BLaER1 (cell line): ENCODE measurements around the gene TXNRD3.

ENCODE experiments used
- H3K27ac ChIP-seq: shearing (Covaris generic); formaldehyde crosslinking; 2 replicates; pipeline ENCODE4 v1.8.1; 2022
- H3K27me3 ChIP-seq: shearing (Covaris generic); formaldehyde crosslinking; 2 replicates; pipeline ENCODE4 v1.8.1; 2022
- H3K36me3 ChIP-seq: shearing (Covaris generic); formaldehyde crosslinking; 2 replicates; pipeline ENCODE4 v1.8.1; 2022
- H3K4me1 ChIP-seq: shearing (Covaris generic); formaldehyde crosslinking; 2 replicates; pipeline ENCODE4 v1.8.1; 2022
- H3K4me2 ChIP-seq: shearing (Covaris generic); formaldehyde crosslinking; 2 replicates; pipeline ENCODE4 v1.8.1; 2022
- H3K4me3 ChIP-seq: shearing (Covaris generic); formaldehyde crosslinking; 2 replicates; pipeline ENCODE4 v1.8.1; 2022
- H3K9ac ChIP-seq: shearing (Covaris generic); formaldehyde crosslinking; 2 replicates; pipeline ENCODE4 v1.8.1; 2022
- H3K9me3 ChIP-seq: shearing (Covaris generic); formaldehyde crosslinking; 2 replicates; pipeline ENCODE4 v1.8.1; 2022
- H4K20me1 ChIP-seq: shearing (Covaris generic); formaldehyde crosslinking; 2 replicates; pipeline ENCODE4 v1.8.1; 2022
- Cebpa-rat ChIP-seq: shearing (Covaris generic); IDR thresholded peaks from 2 replicates; pipeline ENCODE4 v1.8.1; 2022

The TXNRD3 gene

DNA sequence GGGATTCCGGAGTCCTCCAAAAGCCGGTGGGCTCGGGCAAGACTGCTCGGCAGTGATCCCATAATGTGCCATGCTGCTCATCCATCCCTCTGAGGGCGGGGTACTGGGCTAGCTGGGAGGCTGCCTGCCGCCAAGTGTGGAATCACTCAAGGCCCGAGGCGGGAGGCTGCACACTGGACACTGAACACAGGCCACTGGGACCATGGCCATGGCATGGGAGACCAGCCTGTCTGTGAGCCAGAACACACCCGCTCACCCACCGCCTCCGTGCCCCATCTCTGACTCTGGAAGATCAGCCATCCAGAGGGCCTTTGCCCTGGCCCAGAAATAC lies 97.5 kb downstream of the TXNRD3 start:
- no peak overlapping the region for H3K4me3 ChIP-seq
- H3K9me3 ChIP-seq = 0 out of 2 replicates have a peak, but pooled peaks cover 4% of the 10 kb centered on the region
- no peaks in the 10 kb centered on the region for H3K27me3 ChIP-seq
- no peaks in the 10 kb centered on the region for H3K36me3 ChIP-seq
- H4K20me1 ChIP-seq = no peaks in the 10 kb centered on the region
- no peak overlapping the region for H3K27ac ChIP-seq
- no peaks in the 10 kb centered on the region for H3K4me1 ChIP-seq
- TF ChIP-seq Cebpa-rat = no peak
- no peak overlapping the region for H3K9ac ChIP-seq
- H3K4me2 ChIP-seq = no peak overlapping the region
